ENCODE results near the gene CBX7.

- TF ChIP-seq E2F5 (CRISPR knock-in tag; IDR thresholded peaks at IDR 0.05) (no peak), CEBPB (tag; IDR thresholded peaks at IDR 0.05) (no peak), KAT8 (IDR thresholded peaks at IDR 0.05; ENCODE audit: low read depth) (no peak), POLR2A (conservative IDR thresholded peaks at IDR 0.05) (no peak), CTCF (IDR thresholded peaks at IDR 0.05 in 2 of 3, conservative IDR thresholded peaks at IDR 0.05 in 1 of 3; ENCODE audit: insufficient read depth in 2 of 3, low read depth in 1 of 3, low read length in 3 of 3) (no peak), KLF10 (CRISPR knock-in tag; IDR thresholded peaks at IDR 0.05) (no peak), CEBPG (CRISPR knock-in tag; IDR thresholded peaks at IDR 0.05) (no peak), CEBPG (tag; conservative IDR thresholded peaks at IDR 0.05 in 1 of 2, IDR thresholded peaks at IDR 0.05 in 1 of 2) (no peak), CREB1 (IDR thresholded peaks at IDR 0.05) (no peak), CREB1 (CRISPR knock-in tag; IDR thresholded peaks at IDR 0.05) (no peak), RBFOX2 (IDR thresholded peaks at IDR 0.05; ENCODE audit: low read depth, low read length) (no peak), KDM1A (IDR thresholded peaks at IDR 0.05) (no peak)
- TF ChIP-seq, protein P1, sequence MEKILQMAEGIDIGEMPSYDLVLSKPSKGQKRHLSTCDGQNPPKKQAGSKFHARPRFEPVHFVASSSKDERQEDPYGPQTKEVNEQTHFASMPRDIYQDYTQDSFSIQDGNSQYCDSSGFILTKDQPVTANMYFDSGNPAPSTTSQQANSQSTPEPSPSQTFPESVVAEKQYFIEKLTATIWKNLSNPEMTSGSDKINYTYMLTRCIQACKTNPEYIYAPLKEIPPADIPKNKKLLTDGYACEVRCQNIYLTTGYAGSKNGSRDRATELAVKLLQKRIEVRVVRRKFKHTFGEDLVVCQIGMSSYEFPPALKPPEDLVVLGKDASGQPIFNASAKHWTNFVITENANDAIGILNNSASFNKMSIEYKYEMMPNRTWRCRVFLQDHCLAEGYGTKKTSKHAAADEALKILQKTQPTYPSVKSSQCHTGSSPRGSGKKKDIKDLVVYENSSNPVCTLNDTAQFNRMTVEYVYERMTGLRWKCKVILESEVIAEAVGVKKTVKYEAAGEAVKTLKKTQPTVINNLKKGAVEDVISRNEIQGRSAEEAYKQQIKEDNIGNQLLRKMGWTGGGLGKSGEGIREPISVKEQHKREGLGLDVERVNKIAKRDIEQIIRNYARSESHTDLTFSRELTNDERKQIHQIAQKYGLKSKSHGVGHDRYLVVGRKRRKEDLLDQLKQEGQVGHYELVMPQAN (IDR thresholded peaks at IDR 0.05; ENCODE audit: borderline replicate concordance), result no peak
Observed at GRCh38 chr22:39092111-39092862, 60.2 kb downstream of the CBX7 start.

Measured in K562 (cell line).